HEK293 (cell line): ENCODE measurements around the gene REG1B.

ENCODE experiments used
- CTCF ChIA-PET: fragments of 350-600 bp; formaldehyde crosslinking; extraction: SDS; loops from one replicate; lab custom pipeline; 2021; ENCODE audit warnings: antibody characterized with exemption; lab: Yijun Ruan, JAX
- POLR2A ChIA-PET: fragments of 300-600 bp; formaldehyde crosslinking; extraction: SDS; loops from one replicate; lab custom pipeline; 2020; ENCODE audit warnings: antibody characterized with exemption, inconsistent platforms; lab: Yijun Ruan, JAX
- H3K27ac ChIP-seq: fragments of 200-500 bp; sonication (Bioruptor generic); 2 replicates; pipeline ENCODE4 v1.5.1; 2014; ENCODE audit warnings: low read depth, low read length, control low read depth, inconsistent platforms; ENCODE audit errors: extremely low read depth
- H3K36me3 ChIP-seq, 2 experiments: fragments of 200-500 bp in 1 of 2; sonication (Bioruptor generic) in 1 of 2; 1 replicate in 1 of 2; 2 replicates in 1 of 2; pipeline ENCODE4 v1.5.1; 2014 to 2017; ENCODE audit warnings: inconsistent platforms in 2 of 2, low read length in 2 of 2; ENCODE audit not compliant: control insufficient read depth in 2 of 2, insufficient read depth in 1 of 2
- H3K4me1 ChIP-seq: fragments of 200-500 bp; sonication (Bioruptor generic); 2 replicates; pipeline ENCODE4 v1.5.1; 2014; ENCODE audit warnings: mild to moderate bottlenecking, low read length, inconsistent platforms; ENCODE audit not compliant: control insufficient read depth, insufficient read depth
- H3K4me3 ChIP-seq: 2 replicates; pipeline ENCODE4 v1.5.1; 2011; ENCODE audit warnings: low read depth, mild to moderate bottlenecking, control low read depth, low read length, moderate library complexity
- H3K9me3 ChIP-seq: fragments of 200-500 bp; sonication (Bioruptor generic); 2 replicates; pipeline ENCODE4 v1.5.1; 2014; ENCODE audit warnings: low read depth, low read length, inconsistent platforms; ENCODE audit not compliant: control insufficient read depth, insufficient read depth
- BCL6B ChIP-seq: fragments of 450-650 bp; formaldehyde crosslinking; IDR thresholded peaks from 2 replicates; pipeline ENCODE4 v1.5.1; 2017; ENCODE audit warnings: missing biosample characterization, missing genetic modification characterization
- CTCF ChIP-seq: fragments of 450-650 bp; formaldehyde crosslinking; IDR thresholded peaks from 2 replicates; pipeline ENCODE4 v1.5.1; 2016; ENCODE audit warnings: missing biosample characterization, missing genetic modification characterization
- EGR2 ChIP-seq: fragments of 450-650 bp; formaldehyde crosslinking; IDR thresholded peaks from 2 replicates; pipeline ENCODE4 v1.5.1; 2016; ENCODE audit warnings: low read depth, missing biosample characterization, missing genetic modification characterization
- HOXC10 ChIP-seq: sonication (generic); formaldehyde crosslinking; IDR thresholded peaks from 2 replicates; pipeline ENCODE4 v1.8.1; 2023; ENCODE audit warnings: mild to moderate bottlenecking, missing genetic modification reagents
- KLF8 ChIP-seq: fragments of 450-650 bp; formaldehyde crosslinking; IDR thresholded peaks from 2 replicates; pipeline ENCODE4 v1.5.1; 2016; ENCODE audit warnings: missing biosample characterization, missing genetic modification characterization
- PRDM10 ChIP-seq: fragments of 450-650 bp; formaldehyde crosslinking; IDR thresholded peaks from 2 replicates; pipeline ENCODE4 v1.5.1; 2016; ENCODE audit warnings: missing biosample characterization, missing genetic modification characterization
- SETDB1 ChIP-seq: IDR thresholded peaks from one replicate; pipeline ENCODE4 v1.6.1; 2017; ENCODE audit warnings: mild to moderate bottlenecking, low read length, moderate library complexity, mixed read lengths; ENCODE audit not compliant: insufficient read length
- ZBTB20 ChIP-seq: fragments of 450-650 bp; formaldehyde crosslinking; IDR thresholded peaks from 2 replicates; pipeline ENCODE4 v1.5.1; 2016; ENCODE audit warnings: missing biosample characterization, missing genetic modification characterization
- ZBTB8A ChIP-seq: fragments of 450-650 bp; formaldehyde crosslinking; IDR thresholded peaks from 2 replicates; pipeline ENCODE4 v1.5.1; 2016; ENCODE audit warnings: missing biosample characterization, missing genetic modification characterization
- ZNF10 ChIP-seq: fragments of 450-650 bp; formaldehyde crosslinking; IDR thresholded peaks from 2 replicates; pipeline ENCODE4 v1.5.1; 2017; ENCODE audit warnings: missing biosample characterization, missing genetic modification characterization
- ZNF112 ChIP-seq: fragments of 450-650 bp; formaldehyde crosslinking; IDR thresholded peaks from 2 replicates; pipeline ENCODE4 v1.5.0; 2017; ENCODE audit warnings: missing biosample characterization, missing genetic modification characterization
- ZNF132 ChIP-seq: fragments of 450-650 bp; formaldehyde crosslinking; IDR thresholded peaks from 2 replicates; pipeline ENCODE4 v1.5.1; 2017; ENCODE audit warnings: missing biosample characterization, missing genetic modification characterization, borderline replicate concordance
- ZNF157 ChIP-seq: fragments of 450-650 bp; formaldehyde crosslinking; IDR thresholded peaks from 2 replicates; pipeline ENCODE4 v1.5.1; 2016; ENCODE audit warnings: missing biosample characterization, missing genetic modification characterization
- ZNF214 ChIP-seq: fragments of 450-650 bp; formaldehyde crosslinking; IDR thresholded peaks from 2 replicates; pipeline ENCODE4 v1.5.1; 2017; ENCODE audit warnings: missing biosample characterization, mild to moderate bottlenecking, missing genetic modification characterization, borderline replicate concordance
- ZNF473 ChIP-seq: fragments of 450-650 bp; formaldehyde crosslinking; IDR thresholded peaks from 2 replicates; pipeline ENCODE4 v1.5.1; 2017; ENCODE audit warnings: missing biosample characterization, missing genetic modification characterization
- ZNF768 ChIP-seq: fragments of 450-650 bp; formaldehyde crosslinking; IDR thresholded peaks from 2 replicates; pipeline ENCODE4 v1.5.1; 2018; ENCODE audit warnings: missing biosample characterization, mild to moderate bottlenecking, missing genetic modification characterization
- TF ChIP-seq, protein P1 (sequence below): IDR thresholded peaks from 2 replicates; pipeline ENCODE4 v1.6.1; 2011; ENCODE audit warnings: mild to moderate bottlenecking, low read depth, low read length, borderline replicate concordance
- TF ChIP-seq, protein P2 (sequence below): fragments of 450-650 bp; formaldehyde crosslinking; IDR thresholded peaks from 2 replicates; pipeline ENCODE4 v1.5.1; 2016; ENCODE audit warnings: missing biosample characterization, missing genetic modification characterization
- TF ChIP-seq, protein P3 (sequence below): fragments of 450-650 bp; formaldehyde crosslinking; IDR thresholded peaks from 2 replicates; pipeline ENCODE4 v1.5.1; 2016; ENCODE audit warnings: missing biosample characterization, missing genetic modification characterization

REG1B gene

GRCh38 chr2:79128406-79128805 is 40.6 kb upstream of the REG1B start:
- no peak overlapping the region for H3K27ac ChIP-seq
- H3K36me3 ChIP-seq = no peaks in the 10 kb centered on the region
- H3K4me1 ChIP-seq = no peaks in the 10 kb centered on the region
- H3K4me3 ChIP-seq = no peak overlapping the region
- ChIA-PET POLR2A (no interaction called here), CTCF (interaction anchor here (0.5 kb wide), 1 partner anchor 463 kb away, joined by 3 read pairs; no protein-coding TSS in a partner anchor)
- TF ChIP-seq, protein P1, sequence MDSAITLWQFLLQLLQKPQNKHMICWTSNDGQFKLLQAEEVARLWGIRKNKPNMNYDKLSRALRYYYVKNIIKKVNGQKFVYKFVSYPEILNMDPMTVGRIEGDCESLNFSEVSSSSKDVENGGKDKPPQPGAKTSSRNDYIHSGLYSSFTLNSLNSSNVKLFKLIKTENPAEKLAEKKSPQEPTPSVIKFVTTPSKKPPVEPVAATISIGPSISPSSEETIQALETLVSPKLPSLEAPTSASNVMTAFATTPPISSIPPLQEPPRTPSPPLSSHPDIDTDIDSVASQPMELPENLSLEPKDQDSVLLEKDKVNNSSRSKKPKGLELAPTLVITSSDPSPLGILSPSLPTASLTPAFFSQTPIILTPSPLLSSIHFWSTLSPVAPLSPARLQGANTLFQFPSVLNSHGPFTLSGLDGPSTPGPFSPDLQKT = no peak
- TF ChIP-seq ZNF10 (tag by site-specific recombination) = no peak
- no peak for TF ChIP-seq ZBTB20 (tag by site-specific recombination)
- TF ChIP-seq ZNF112 (tag by site-specific recombination) = no peak
- TF ChIP-seq ZNF473 (tag by site-specific recombination) = no peak
- H3K9me3 ChIP-seq = no peaks in the 10 kb centered on the region

DNA sequence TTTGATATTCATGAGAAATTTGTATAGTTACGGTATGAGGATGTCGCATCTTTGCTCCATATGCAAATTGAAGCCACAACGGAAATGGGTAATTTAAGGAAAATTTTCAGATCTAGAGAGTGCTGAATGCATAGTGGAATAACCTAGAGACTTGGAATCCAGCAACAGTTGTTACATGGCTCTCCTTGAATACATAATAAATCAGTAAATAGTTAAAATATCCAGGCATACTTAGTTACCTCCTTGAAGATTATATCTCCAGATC is 37.9 kb upstream of the REG1B start:
- no peak for TF ChIP-seq CTCF
- Histone ChIP-seq H3K4me1 (no peaks in the 10 kb centered on the region), H3K9me3 (no peaks in the 10 kb centered on the region), H3K27ac (no peak overlapping the region), H3K4me3 (no peak overlapping the region), H3K36me3 (no peaks in the 10 kb centered on the region)
- POLR2A ChIA-PET = no interaction called here
- CTCF ChIA-PET = no interaction called here

GRCh38 chr2:79124907-79125720 is 37.3 kb upstream of the REG1B start:
- no peak overlapping the region for H3K27ac ChIP-seq
- TF ChIP-seq ZBTB8A (tag by site-specific recombination) (no peak), SETDB1 (no peak), HOXC10 (CRISPR knock-in tag) (no peak), KLF8 (tag by site-specific recombination) (no peak), ZNF132 (tag by site-specific recombination) (no peak), ZNF768 (tag by site-specific recombination) (no peak), ZNF214 (no peak), PRDM10 (tag by site-specific recombination) (no peak), BCL6B (tag by site-specific recombination) (no peak), EGR2 (tag by site-specific recombination) (no peak), ZNF157 (tag by site-specific recombination) (no peak)
- TF ChIP-seq, protein P2, sequence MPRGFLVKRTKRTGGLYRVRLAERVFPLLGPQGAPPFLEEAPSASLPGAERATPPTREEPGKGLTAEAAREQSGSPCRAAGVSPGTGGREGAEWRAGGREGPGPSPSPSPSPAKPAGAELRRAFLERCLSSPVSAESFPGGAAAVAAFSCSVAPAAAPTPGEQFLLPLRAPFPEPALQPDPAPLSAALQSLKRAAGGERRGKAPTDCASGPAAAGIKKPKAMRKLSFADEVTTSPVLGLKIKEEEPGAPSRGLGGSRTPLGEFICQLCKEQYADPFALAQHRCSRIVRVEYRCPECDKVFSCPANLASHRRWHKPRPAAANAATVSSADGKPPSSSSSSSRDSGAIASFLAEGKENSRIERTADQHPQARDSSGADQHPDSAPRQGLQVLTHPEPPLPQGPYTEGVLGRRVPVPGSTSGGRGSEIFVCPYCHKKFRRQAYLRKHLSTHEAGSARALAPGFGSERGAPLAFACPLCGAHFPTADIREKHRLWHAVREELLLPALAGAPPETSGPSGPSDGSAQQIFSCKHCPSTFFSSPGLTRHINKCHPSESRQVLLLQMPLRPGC (tag by site-specific recombination) = no peak
- TF ChIP-seq, protein P3, sequence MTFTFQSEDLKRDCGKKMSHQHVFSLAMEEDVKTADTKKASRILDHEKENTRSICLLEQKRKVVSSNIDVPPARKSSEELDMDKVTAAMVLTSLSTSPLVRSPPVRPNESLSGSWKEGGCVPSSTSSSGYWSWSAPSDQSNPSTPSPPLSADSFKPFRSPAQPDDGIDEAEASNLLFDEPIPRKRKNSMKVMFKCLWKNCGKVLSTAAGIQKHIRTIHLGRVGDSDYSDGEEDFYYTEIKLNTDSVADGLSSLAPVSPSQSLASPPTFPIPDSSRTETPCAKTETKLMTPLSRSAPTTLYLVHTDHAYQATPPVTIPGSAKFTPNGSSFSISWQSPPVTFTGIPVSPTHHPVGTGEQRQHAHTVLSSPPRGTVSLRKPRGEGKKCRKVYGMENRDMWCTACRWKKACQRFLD (tag by site-specific recombination) = no peak
- TF ChIP-seq, all 188 proteins: peak for 0
- Histone ChIP-seq H3K4me3 (no peak overlapping the region), H3K36me3 (no peaks in the 10 kb centered on the region), H3K4me1 (no peaks in the 10 kb centered on the region), H3K9me3 (no peaks in the 10 kb centered on the region)
- CTCF ChIA-PET = no interaction called here
- POLR2A ChIA-PET = no interaction called here
